ENCODE data around the gene SHLD1. TPM values are rescaled to one million over a fixed set of nuclear protein-coding genes. Genes with fewer than 3 reads are reported as not detected.
"Not testable (repeated sequence)": the region's sequence is repeated elsewhere in the genome, so short reads cannot be mapped to it uniquely, and the experiment has no call there.

SHLD1 gene
- total RNA-seq: 10 to 100 TPM in 1 of 4 donors, 1 to 10 TPM in 3; 4.0 to 11.7 (median 4.7) TPM

DNA sequence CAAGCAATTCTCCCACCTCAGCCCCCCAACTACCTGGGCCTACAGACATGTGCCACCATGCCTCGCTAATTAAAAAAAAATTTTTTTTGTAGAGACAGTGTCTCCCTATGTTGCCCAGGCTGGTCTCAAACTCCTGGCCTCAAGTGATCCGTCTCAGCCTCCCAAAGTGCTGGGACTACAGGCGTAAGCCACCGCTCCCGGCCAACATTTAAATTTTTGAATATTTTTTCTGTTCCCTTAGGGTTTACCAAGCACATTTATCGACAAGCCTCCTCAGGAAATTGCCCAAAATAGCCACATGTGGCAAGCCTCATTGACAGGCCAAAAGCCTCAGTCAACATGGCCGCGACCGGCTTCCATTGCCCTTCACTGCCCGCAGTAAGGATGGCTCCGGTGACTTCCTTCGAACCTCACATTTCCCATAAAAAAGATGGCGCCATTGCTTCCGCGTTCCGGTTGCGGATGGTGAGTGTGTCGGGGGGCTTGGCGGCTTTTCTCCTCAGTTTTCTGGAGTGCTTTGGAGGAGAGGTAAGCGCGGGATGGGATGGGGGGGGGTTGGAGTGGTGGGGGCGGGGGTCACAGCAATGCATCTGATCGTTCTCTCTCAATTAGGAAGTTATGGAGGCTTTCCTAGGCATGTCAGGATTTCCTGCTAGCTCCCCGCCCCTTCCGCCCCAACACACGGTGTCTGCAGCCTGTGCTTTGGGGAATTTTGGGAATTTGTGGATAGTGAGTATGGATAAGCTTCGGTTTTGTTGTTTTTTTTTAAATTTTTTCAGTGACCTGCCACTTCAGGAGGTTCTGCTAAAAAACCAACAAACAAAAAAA, at the start of gene SHLD1:
Gene SHLD1 (plus strand): TSS at position 450 of the 828 bp plus-strand sequence. CDS start 22,465 bp downstream, outside the sequence.
- peaks cover 0 to 6% of the 10 kb centered on the region in 2 donors for H3K4me1 ChIP-seq
- TF ChIP-seq POLR2A (IDR thresholded peaks at IDR 0.05): no peak
- no peak for TF ChIP-seq CTCF (IDR thresholded peaks at IDR 0.05)
- H3K27me3 ChIP-seq: no peaks in the 10 kb centered on the region
- H3K27ac ChIP-seq: peak within 1 kb of the TSS; percentile 77 to 89 (median 87)
- WGBS, 2 donors: 19 to 21% methylated on average over 21 to 22 of the region's 27 CpGs
- DNase-seq: peak; percentile 80 to 83
- H3K9me3 ChIP-seq: no peaks in the 10 kb centered on the region
- intact Hi-C loops (cut with DNase I): no loop called here
- no peaks in the 10 kb centered on the region for H3K36me3 ChIP-seq
- peak within 1 kb of the TSS in 2 of 3 donors; percentile 26 to 42 for H3K4me3 ChIP-seq (replicated peaks in 1 of 3)

DNA sequence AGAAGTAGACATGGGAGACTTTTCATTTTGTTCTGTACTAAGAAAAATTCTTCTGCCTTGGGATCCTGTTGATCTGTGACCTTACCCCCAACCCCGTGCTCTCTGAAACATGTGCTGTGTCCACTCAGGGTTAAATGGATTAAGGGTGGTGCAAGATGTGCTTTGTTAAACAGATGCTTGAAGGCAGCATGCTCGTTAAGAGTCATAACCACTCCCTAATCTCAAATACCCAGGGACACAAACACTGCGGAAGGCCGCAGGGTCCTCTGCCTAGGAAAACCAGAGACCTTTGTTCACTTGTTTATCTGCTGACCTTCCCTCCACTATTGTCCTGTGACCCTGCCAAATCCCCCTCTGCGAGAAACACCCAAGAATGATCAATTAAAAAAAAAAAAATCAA, 47.9 kb upstream of the SHLD1 start:
- not testable (repeated sequence) for DNase-seq; H3K9me3 ChIP-seq; H3K4me3 ChIP-seq (replicated peaks in 1 of 3); H3K27me3 ChIP-seq; H3K4me1 ChIP-seq; H3K36me3 ChIP-seq; H3K27ac ChIP-seq
- intact Hi-C loops (cut with DNase I): loop anchor here (10.0 kb wide), 1 partner anchor 58 kb away; no protein-coding TSS in a partner anchor
- 85 to 89% methylated on average over 4 to 5 of the region's 5 CpGs for WGBS, 2 donors

DNA sequence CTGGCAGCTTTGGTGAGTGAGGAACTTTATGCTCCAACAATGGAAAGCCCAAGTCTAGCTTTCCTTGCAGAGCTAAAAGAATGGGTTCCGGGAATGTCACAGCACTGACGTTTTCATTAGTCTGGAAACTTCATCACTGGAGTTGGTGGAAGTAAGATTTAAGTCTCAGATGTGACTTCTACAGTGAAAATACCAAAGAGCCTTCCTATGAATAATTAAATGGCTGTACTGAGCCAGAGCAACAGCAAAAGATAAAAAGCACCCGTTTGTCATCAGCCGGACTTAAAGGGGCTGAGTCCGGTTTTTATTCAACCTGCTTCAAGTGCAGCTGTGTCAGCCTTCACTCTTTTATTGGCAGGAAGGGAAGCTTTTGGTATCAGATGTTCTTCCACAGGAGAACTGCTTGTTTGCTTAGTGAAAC, 46.5 kb upstream of the SHLD1 start:
- no peak for DNase-seq
- TF ChIP-seq POLR2A (IDR thresholded peaks at IDR 0.05): no peak
- TF ChIP-seq CTCF (IDR thresholded peaks at IDR 0.05): no peak
- Histone ChIP-seq H3K9me3 (no peaks in the 10 kb centered on the region), H3K27me3 (no peaks in the 10 kb centered on the region), H3K27ac (no peak overlapping the region), H3K36me3 (no peaks in the 10 kb centered on the region), H3K4me3 (replicated peaks in 1 of 3) (no peak overlapping the region), H3K4me1 (no peaks in the 10 kb centered on the region)
- WGBS, 2 donors: 28 to 29% methylated on average over 5 of the region's 5 CpGs
- intact Hi-C loops (cut with DNase I): loop anchor here (10.0 kb wide), 1 partner anchor 59 kb away; no protein-coding TSS in a partner anchor

DNA sequence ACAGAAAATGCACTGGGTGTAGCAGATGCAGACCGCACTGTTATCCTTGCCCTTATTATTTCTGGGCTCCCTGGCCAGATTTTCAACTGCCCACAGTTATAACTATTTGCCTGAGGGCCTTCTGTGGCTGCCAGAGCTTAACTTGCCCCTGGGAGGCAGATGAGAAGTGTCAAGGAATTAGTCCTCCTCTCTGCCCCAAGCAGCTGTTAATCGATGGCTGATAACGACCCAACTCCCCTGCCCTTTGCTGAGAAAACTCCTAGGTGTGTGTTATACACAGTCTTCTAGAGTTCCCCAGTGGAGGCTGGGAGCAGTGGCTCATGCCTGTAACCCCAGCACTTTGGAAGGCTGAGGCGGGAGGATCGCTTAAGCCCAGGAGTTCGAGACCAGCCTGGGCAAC, 44.4 kb upstream of the SHLD1 start:
- DNase-seq: no peak
- no peaks in the 10 kb centered on the region for H3K36me3 ChIP-seq
- no peaks in the 10 kb centered on the region for H3K27me3 ChIP-seq
- intact Hi-C loops (cut with DNase I): loop anchor here (10.0 kb wide), 1 partner anchor 61 kb away; no protein-coding TSS in a partner anchor
- H3K4me1 ChIP-seq: no peaks in the 10 kb centered on the region
- no peak overlapping the region for H3K27ac ChIP-seq
- H3K9me3 ChIP-seq: no peaks in the 10 kb centered on the region
- 82 to 87% methylated on average over 6 of the region's 6 CpGs for WGBS, 2 donors
- TF ChIP-seq CTCF (IDR thresholded peaks at IDR 0.05) (no peak), POLR2A (IDR thresholded peaks at IDR 0.05) (no peak)
- no peak overlapping the region for H3K4me3 ChIP-seq (replicated peaks in 1 of 3)

- no peak overlapping the region for H3K27ac ChIP-seq
- no peaks in the 10 kb centered on the region for H3K4me1 ChIP-seq
- intact Hi-C loops (cut with DNase I): loop anchor here (10.0 kb wide), 1 partner anchor 62 kb away; no protein-coding TSS in a partner anchor
- H3K4me3 ChIP-seq (replicated peaks in 1 of 3): no peak overlapping the region
- TF ChIP-seq CTCF (IDR thresholded peaks at IDR 0.05) (no peak), POLR2A (IDR thresholded peaks at IDR 0.05) (no peak)
- no peaks in the 10 kb centered on the region for H3K36me3 ChIP-seq
- H3K9me3 ChIP-seq: no peaks in the 10 kb centered on the region
- no peak for DNase-seq
- 91 to 92% methylated on average over 9 of the region's 9 CpGs for WGBS, 2 donors
- no peaks in the 10 kb centered on the region for H3K27me3 ChIP-seq
Measured at GRCh38 chr20:5706797-5707196, 43.4 kb upstream of the SHLD1 start.
